ENCODE results near the gene RIPK3.
"Not testable (repeated sequence)": the region's sequence is repeated elsewhere in the genome, so short reads cannot be mapped to it uniquely, and the experiment has no call there.

Gene RIPK3

GRCh38 chr14:24371605-24372004, 31.8 kb upstream of the RIPK3 start:
- not testable (repeated sequence) for H3K27ac ChIP-seq (ENCODE audit: low read depth, low read length); H3K4me3 ChIP-seq (ENCODE audit: low read depth, low read length); H3K9me3 ChIP-seq (ENCODE audit: insufficient read depth, low read depth, low read length); H3K4me2 ChIP-seq (ENCODE audit: low read length); H2AFZ ChIP-seq (ENCODE audit: insufficient read depth, low read length, poor library complexity); DNase-seq; H2BK120ac ChIP-seq (ENCODE audit: insufficient read depth, low read length, poor library complexity); H3K18ac ChIP-seq (ENCODE audit: low read length); H4K12ac ChIP-seq (ENCODE audit: low read depth, low read length); H3K14ac ChIP-seq (ENCODE audit: low read length); H3K27me3 ChIP-seq (ENCODE audit: insufficient read depth, low read length); H4K8ac ChIP-seq (ENCODE audit: low read depth, low read length); H2BK12ac ChIP-seq (ENCODE audit: low read length); H3K23ac ChIP-seq (ENCODE audit: low read length); H4K91ac ChIP-seq (ENCODE audit: low read depth, low read length); H2AK5ac ChIP-seq (ENCODE audit: low read length); H3K4ac ChIP-seq (ENCODE audit: low read depth, low read length); H3K4me1 ChIP-seq (ENCODE audit: control insufficient read depth in 1 of 2, insufficient read depth in 2 of 2, low read length in 2 of 2); H3K79me2 ChIP-seq (ENCODE audit: control insufficient read depth, insufficient read depth, low read length, poor library complexity); H2BK5ac ChIP-seq (ENCODE audit: low read depth, low read length, poor library complexity); H3K9ac ChIP-seq (ENCODE audit: low read length)
- peaks cover 41 to 43% of the 10 kb centered on the region in 2 experiments for H3K36me3 ChIP-seq (ENCODE audit: control insufficient read depth in 1 of 2, insufficient read depth in 2 of 2, low read length in 2 of 2)
- H3K79me1 ChIP-seq (ENCODE audit: low read length), result peaks cover 20% of the 10 kb centered on the region
- WGBS (ENCODE audit: extremely low coverage, insufficient coverage, insufficient read length), result no CpG with 5 or more reads among the region's 3 CpGs

DNA sequence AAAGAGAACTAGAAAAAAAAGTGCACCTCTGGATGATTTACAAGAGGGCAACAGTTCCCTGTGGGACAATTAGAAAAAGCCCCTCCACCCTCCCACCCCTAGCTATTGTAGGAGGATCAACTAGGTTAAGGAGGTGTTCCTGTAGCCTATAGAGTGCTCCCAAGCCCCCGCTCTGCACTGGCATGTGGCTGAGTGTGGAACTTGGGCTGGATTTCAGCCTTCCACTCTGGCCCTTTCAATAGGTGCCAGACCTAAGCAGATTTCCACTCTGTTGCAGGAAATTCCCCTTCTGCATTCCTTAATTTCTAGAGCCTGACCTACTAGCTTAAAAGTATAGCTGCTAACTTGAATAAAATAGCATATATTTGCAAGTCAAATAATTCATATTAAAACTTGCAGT, 31.0 kb upstream of the RIPK3 start:
- Histone ChIP-seq H2BK12ac (ENCODE audit: low read length) (no peak overlapping the region), H4K8ac (ENCODE audit: low read depth, low read length) (no peak overlapping the region), H3K36me3 (ENCODE audit: control insufficient read depth in 1 of 2, insufficient read depth in 2 of 2, low read length in 2 of 2) (peaks cover 33 to 35% of the 10 kb centered on the region in 2 experiments), H2BK120ac (ENCODE audit: insufficient read depth, low read length, poor library complexity) (no peak overlapping the region), H3K27me3 (ENCODE audit: insufficient read depth, low read length) (no peaks in the 10 kb centered on the region), H2BK5ac (ENCODE audit: low read depth, low read length, poor library complexity) (no peak overlapping the region), H3K4ac (ENCODE audit: low read depth, low read length) (no peak overlapping the region), H4K91ac (ENCODE audit: low read depth, low read length) (no peak overlapping the region), H3K4me1 (ENCODE audit: control insufficient read depth in 1 of 2, insufficient read depth in 2 of 2, low read length in 2 of 2) (peaks cover 3 to 9% of the 10 kb centered on the region in 2 experiments), H2AK5ac (ENCODE audit: low read length) (no peak overlapping the region), H3K79me2 (ENCODE audit: control insufficient read depth, insufficient read depth, low read length, poor library complexity) (peaks cover 5% of the 10 kb centered on the region), H3K9me3 (ENCODE audit: insufficient read depth, low read depth, low read length) (peaks cover 1% of the 10 kb centered on the region), H3K23ac (ENCODE audit: low read length) (no peak overlapping the region), H3K4me3 (ENCODE audit: low read depth, low read length) (no peak overlapping the region), H3K18ac (ENCODE audit: low read length) (no peak overlapping the region), H3K27ac (ENCODE audit: low read depth, low read length) (no peak overlapping the region), H3K79me1 (ENCODE audit: low read length) (peaks cover 28% of the 10 kb centered on the region), H3K14ac (ENCODE audit: low read length) (no peak overlapping the region), H4K12ac (ENCODE audit: low read depth, low read length) (no peak overlapping the region), H2AFZ (ENCODE audit: insufficient read depth, low read length, poor library complexity) (no peak overlapping the region), H3K4me2 (ENCODE audit: low read length) (no peak overlapping the region), H3K9ac (ENCODE audit: low read length) (no peak overlapping the region)
- no peak for DNase-seq
- no CpG with 5 or more reads among the region's 1 CpG for WGBS (ENCODE audit: extremely low coverage, insufficient coverage, insufficient read length)

- Histone ChIP-seq H2AK5ac (ENCODE audit: low read length) (no peak overlapping the region), H3K23ac (ENCODE audit: low read length) (no peak overlapping the region), H3K14ac (ENCODE audit: low read length) (no peak overlapping the region), H3K79me2 (ENCODE audit: control insufficient read depth, insufficient read depth, low read length, poor library complexity) (peaks cover 6% of the 10 kb centered on the region), H3K9ac (ENCODE audit: low read length) (no peak overlapping the region), H3K9me3 (ENCODE audit: insufficient read depth, low read depth, low read length) (peaks cover 1% of the 10 kb centered on the region), H3K79me1 (ENCODE audit: low read length) (peaks cover 30% of the 10 kb centered on the region), H3K4me3 (ENCODE audit: low read depth, low read length) (no peak overlapping the region), H4K8ac (ENCODE audit: low read depth, low read length) (no peak overlapping the region), H2BK12ac (ENCODE audit: low read length) (no peak overlapping the region), H3K4ac (ENCODE audit: low read depth, low read length) (no peak overlapping the region), H2AFZ (ENCODE audit: insufficient read depth, low read length, poor library complexity) (no peak overlapping the region), H3K18ac (ENCODE audit: low read length) (no peak overlapping the region), H3K27me3 (ENCODE audit: insufficient read depth, low read length) (no peaks in the 10 kb centered on the region), H3K36me3 (ENCODE audit: control insufficient read depth in 1 of 2, insufficient read depth in 2 of 2, low read length in 2 of 2) (peaks cover 28 to 31% of the 10 kb centered on the region in 2 experiments), H3K4me1 (ENCODE audit: control insufficient read depth in 1 of 2, insufficient read depth in 2 of 2, low read length in 2 of 2) (peaks cover 3 to 9% of the 10 kb centered on the region in 2 experiments), H3K4me2 (ENCODE audit: low read length) (no peak overlapping the region), H2BK5ac (ENCODE audit: low read depth, low read length, poor library complexity) (no peak overlapping the region), H2BK120ac (ENCODE audit: insufficient read depth, low read length, poor library complexity) (no peak overlapping the region), H3K27ac (ENCODE audit: low read depth, low read length) (no peak overlapping the region), H4K12ac (ENCODE audit: low read depth, low read length) (no peak overlapping the region), H4K91ac (ENCODE audit: low read depth, low read length) (no peak overlapping the region)
- no CpG with 5 or more reads among the region's 32 CpGs for WGBS (ENCODE audit: extremely low coverage, insufficient coverage, insufficient read length)
- DNase-seq, result no peak
These were observed 30.3 kb upstream of the RIPK3 start for GRCh38 chr14:24369907-24370687.

- Histone ChIP-seq H3K79me1 (ENCODE audit: low read length) (peaks cover 30% of the 10 kb centered on the region), H2BK5ac (ENCODE audit: low read depth, low read length, poor library complexity) (no peak overlapping the region), H3K4me3 (ENCODE audit: low read depth, low read length) (peak overlapping the region; percentile 77), H2BK12ac (ENCODE audit: low read length) (no peak overlapping the region), H3K4ac (ENCODE audit: low read depth, low read length) (no peak overlapping the region), H3K23ac (ENCODE audit: low read length) (no peak overlapping the region), H4K91ac (ENCODE audit: low read depth, low read length) (no peak overlapping the region), H3K27me3 (ENCODE audit: insufficient read depth, low read length) (no peaks in the 10 kb centered on the region), H2BK120ac (ENCODE audit: insufficient read depth, low read length, poor library complexity) (no peak overlapping the region), H3K4me2 (ENCODE audit: low read length) (peak overlapping the region; percentile 98), H3K36me3 (ENCODE audit: control insufficient read depth in 1 of 2, insufficient read depth in 2 of 2, low read length in 2 of 2) (peaks cover 25 to 31% of the 10 kb centered on the region in 2 experiments), H4K12ac (ENCODE audit: low read depth, low read length) (no peak overlapping the region), H3K9ac (ENCODE audit: low read length) (no peak overlapping the region), H3K27ac (ENCODE audit: low read depth, low read length) (no peak overlapping the region), H3K9me3 (ENCODE audit: insufficient read depth, low read depth, low read length) (peaks cover 1% of the 10 kb centered on the region), H2AK5ac (ENCODE audit: low read length) (no peak overlapping the region), H2AFZ (ENCODE audit: insufficient read depth, low read length, poor library complexity) (no peak overlapping the region), H3K14ac (ENCODE audit: low read length) (no peak overlapping the region), H3K18ac (ENCODE audit: low read length) (no peak overlapping the region), H3K79me2 (ENCODE audit: control insufficient read depth, insufficient read depth, low read length, poor library complexity) (peaks cover 6% of the 10 kb centered on the region), H4K8ac (ENCODE audit: low read depth, low read length) (no peak overlapping the region), H3K4me1 (ENCODE audit: control insufficient read depth in 1 of 2, insufficient read depth in 2 of 2, low read length in 2 of 2) (peaks cover 3 to 9% of the 10 kb centered on the region in 2 experiments)
- no CpG with 5 or more reads among the region's 20 CpGs for WGBS (ENCODE audit: extremely low coverage, insufficient coverage, insufficient read length)
- DNase-seq, result no peak
These were observed 29.7 kb upstream of the RIPK3 start for GRCh38 chr14:24369463-24369862.
